Left hindlimb (tissue), 1 donor: ENCODE results near the gene TMEM42.

Source experiments
- DNase-seq: peaks from one replicate; pipeline ENCODE4 v3.0.0-alpha.2; 2018

TMEM42 gene

GRCh38 chr3:44875596-44875995, 13.9 kb downstream of the TMEM42 start:
- no peak for DNase-seq

GRCh38 chr3:44877333-44877732, 15.6 kb downstream of the TMEM42 start:
- DNase-seq: no peak

- no peak for DNase-seq
These were observed 18.6 kb downstream of the TMEM42 start for GRCh38 chr3:44880284-44880683.

GRCh38 chr3:44883213-44883955, 21.7 kb downstream of the TMEM42 start:
- DNase-seq: no peak

- DNase-seq: peak; percentile 45
These were observed 22.3 kb downstream of the TMEM42 start for GRCh38 chr3:44883999-44884431.

GRCh38 chr3:44885618-44886017, 23.9 kb downstream of the TMEM42 start:
- no peak for DNase-seq

GRCh38 chr3:44886561-44886960, 24.8 kb downstream of the TMEM42 start:
- no peak for DNase-seq

GRCh38 chr3:44887101-44887500, 25.4 kb downstream of the TMEM42 start:
- DNase-seq: no peak

GRCh38 chr3:44890258-44890657, 28.5 kb downstream of the TMEM42 start:
- DNase-seq: no peak

- DNase-seq: no peak
These were observed 29.1 kb downstream of the TMEM42 start for GRCh38 chr3:44890852-44891251.

- no peak for DNase-seq
These were observed 31.0 kb downstream of the TMEM42 start for GRCh38 chr3:44892689-44893088.

GRCh38 chr3:44893097-44893496, 31.4 kb downstream of the TMEM42 start:
- no peak for DNase-seq

- no peak for DNase-seq
These were observed 32.8 kb downstream of the TMEM42 start for GRCh38 chr3:44894485-44894884.

- no peak for DNase-seq
These were observed 34.7 kb downstream of the TMEM42 start for GRCh38 chr3:44896440-44896839.

- no peak for DNase-seq
These were observed 38.1 kb downstream of the TMEM42 start for GRCh38 chr3:44899683-44900367.

GRCh38 chr3:44902628-44903027, 40.9 kb downstream of the TMEM42 start:
- no peak for DNase-seq

GRCh38 chr3:44903314-44903713, 41.6 kb downstream of the TMEM42 start:
- no peak for DNase-seq

- no peak for DNase-seq
These were observed 42.0 kb downstream of the TMEM42 start for GRCh38 chr3:44903751-44904150.

GRCh38 chr3:44905446-44906157, 43.9 kb downstream of the TMEM42 start:
- no peak for DNase-seq

GRCh38 chr3:44906997-44907396, 45.3 kb downstream of the TMEM42 start:
- no peak for DNase-seq

GRCh38 chr3:44907612-44908011, 45.9 kb downstream of the TMEM42 start:
- no peak for DNase-seq

- DNase-seq: no peak
These were observed 47.4 kb downstream of the TMEM42 start for GRCh38 chr3:44909063-44909462.

- DNase-seq: no peak
These were observed 49.0 kb downstream of the TMEM42 start for GRCh38 chr3:44910693-44911092.
